Measurements from ENCODE around the gene TPSG1. TPM values are rescaled to one million over a fixed set of nuclear protein-coding genes. Genes with fewer than 3 reads are reported as not detected.

TPSG1 gene
- total and polyA plus RNA-seq, 2 of the 13 experiments (the other 11 are each of a cell fraction or from before 2014, with no cell fraction given), result not detected

DNA sequence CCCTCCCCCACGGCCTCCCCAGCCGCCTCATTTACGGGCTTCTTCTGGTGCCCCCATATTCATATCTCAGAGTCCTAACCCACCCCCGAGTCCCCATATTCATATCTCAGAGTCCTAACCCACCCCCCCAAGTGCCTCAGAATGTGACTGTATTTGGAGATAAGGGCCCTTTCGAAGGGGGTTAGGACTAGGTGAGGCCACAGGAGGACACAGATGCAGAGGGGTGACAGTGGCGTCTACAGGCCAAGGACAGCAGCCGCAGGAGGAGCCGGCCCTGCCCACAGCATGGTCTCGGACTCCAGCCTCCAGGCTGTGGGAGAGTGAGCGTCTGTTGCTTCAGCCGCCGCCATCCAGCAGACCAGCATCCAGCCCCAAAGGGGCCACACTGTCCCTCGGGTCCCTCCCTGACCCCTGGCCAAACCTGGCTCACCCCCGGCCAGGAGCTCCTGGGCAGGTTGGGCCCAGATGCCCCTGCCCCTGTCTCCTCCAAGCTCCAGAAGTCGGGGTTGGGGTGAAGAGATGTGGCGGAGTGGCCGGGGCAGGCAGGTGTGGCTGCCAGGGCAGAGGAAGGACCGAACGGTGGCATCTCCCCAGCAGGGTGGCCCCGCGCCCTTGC is 46.7 kb downstream of the TPSG1 start:
- ChIA-PET POLR2A (no interaction called here), CTCF (ENCODE audit: low intra/inter-chr PET ratio, low total read pairs) (no interaction called here)
- Histone ChIP-seq H3K27me3 (ENCODE audit: control insufficient read depth in 1 of 2, insufficient read depth in 2 of 2, low read length in 2 of 2) (peaks cover 0 to 55% of the 10 kb centered on the region in 2 experiments), H3K9ac (ENCODE audit: insufficient read depth, low read depth, low read length) (no peak overlapping the region), H3K9me3 (ENCODE audit: low read length) (no peaks in the 10 kb centered on the region), H3K36me3 (replicated peaks in 1 of 2; ENCODE audit: control insufficient read depth in 1 of 2, insufficient read depth in 2 of 2, low read length in 2 of 2) (no peaks in the 10 kb centered on the region), H3K4me1 (ENCODE audit: insufficient read depth, low read length) (peaks cover 44% of the 10 kb centered on the region), H3K4me2 (ENCODE audit: low read depth, low read length) (no peak overlapping the region), H3K79me2 (ENCODE audit: insufficient read depth, low read length) (no peaks in the 10 kb centered on the region), H2AFZ (ENCODE audit: low read length) (no peak overlapping the region), H4K20me1 (ENCODE audit: insufficient read depth, low read length) (peaks cover 9% of the 10 kb centered on the region; the same call in 1 of the 2 replicates), H3K4me3 (replicated peaks in 1 of 3; ENCODE audit: insufficient read depth in 1 of 3, low read depth in 2 of 3, low read length in 3 of 3) (no peak overlapping the region), H3K27ac (ENCODE audit: extremely low read length, insufficient read depth, low read length) (no peak overlapping the region)
- no peak for TF ChIP-seq HOXA9 (CRISPR knock-in tag; IDR thresholded peaks at IDR 0.05; ENCODE audit: borderline replicate concordance)
- TF ChIP-seq RCOR2 (CRISPR knock-in tag; IDR thresholded peaks at IDR 0.05), result no peak
- no peak for TF ChIP-seq IKZF4 (CRISPR knock-in tag; IDR thresholded peaks at IDR 0.05; ENCODE audit: borderline replicate concordance, low read depth, not compliant biosample characterization)
- no peak for TF ChIP-seq ZBTB7A (CRISPR knock-in tag; IDR thresholded peaks at IDR 0.05)
- no peak for TF ChIP-seq ZNF33A (CRISPR knock-in tag; IDR thresholded peaks at IDR 0.05; ENCODE audit: borderline replicate concordance)
- no peak for TF ChIP-seq MED13 (CRISPR knock-in tag; IDR thresholded peaks at IDR 0.05)
- no peak for TF ChIP-seq ZNF235 (CRISPR knock-in tag; IDR thresholded peaks at IDR 0.05; ENCODE audit: borderline replicate concordance)
- TF ChIP-seq EZH2 (conservative IDR thresholded peaks at IDR 0.05; ENCODE audit: low read depth, low read length), result no peak
- TF ChIP-seq GATA4 (IDR thresholded peaks at IDR 0.05; ENCODE audit: borderline replicate concordance, low read depth), result no peak
- TF ChIP-seq GABPB1 (CRISPR knock-in tag; IDR thresholded peaks at IDR 0.05), result no peak
- 52% methylated on average over 5 of the region's 21 CpGs for WGBS (ENCODE audit: low lambda C conversion rate)
- in situ Hi-C loops (cut with HindIII; ENCODE audit: extremely low pct_ligation_motif_present, low pct_unique_long_range_greater_than_20kb), result no loop called here
- no peak for FAIRE-seq
- no peak for ATAC-seq
- BruUV-seq (replicated peaks), result no TSS peak
- intact Hi-C loops (cut with micrococcal nuclease; ENCODE audit: unreplicated experiment), result no loop called here
- DNase-seq (ENCODE audit: low spot score), result no peak

Measured in HepG2 (cell line).